GM18858 (cell line): ENCODE data around the gene ADGRV1.

Source experiments
- ATAC-seq: cut with Tn5 transposase; IDR thresholded peaks from one replicate; pipeline ENCODE4 v1.9.1; 2021; ENCODE audit not compliant: unreplicated experiment

The ADGRV1 gene

DNA sequence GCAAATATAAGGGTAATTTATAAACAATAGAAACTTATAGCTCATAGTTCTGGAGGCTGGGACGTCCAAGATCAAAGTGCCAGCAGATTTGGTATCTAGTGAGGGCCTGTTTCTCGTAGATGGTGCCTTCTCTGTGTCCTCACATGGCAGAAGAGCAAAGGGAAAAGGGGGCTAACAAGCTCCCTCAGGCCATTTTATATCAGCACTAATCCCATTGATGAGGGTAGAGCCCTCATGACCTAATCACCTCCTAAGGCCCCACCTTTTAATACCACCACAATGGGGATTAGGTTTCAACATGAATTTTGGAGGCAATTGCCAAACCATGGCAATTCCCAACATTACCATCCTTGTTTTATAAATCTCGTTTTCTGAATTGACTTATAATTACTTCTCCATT is 564.7 kb downstream of the ADGRV1 start:
- no peak for ATAC-seq

DNA sequence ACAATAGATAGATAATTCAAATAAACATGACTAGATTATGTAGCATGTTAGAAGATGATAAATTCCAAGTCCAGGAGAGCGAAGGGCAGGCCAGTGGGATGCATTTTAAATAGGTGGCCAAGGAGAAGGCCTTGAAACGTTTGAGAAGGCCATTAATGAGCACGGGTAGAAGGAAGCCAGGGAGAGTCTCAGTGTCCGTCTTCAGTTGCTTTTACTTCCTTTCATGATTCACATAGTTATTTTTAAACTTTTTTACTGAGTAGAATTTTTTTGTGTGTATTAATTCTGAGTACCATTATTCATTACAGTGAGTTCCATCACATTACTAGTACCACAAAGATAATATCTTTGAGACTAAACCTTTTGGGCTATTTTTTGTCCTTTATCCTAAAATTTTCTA is 565.3 kb downstream of the ADGRV1 start:
- no peak for ATAC-seq

DNA sequence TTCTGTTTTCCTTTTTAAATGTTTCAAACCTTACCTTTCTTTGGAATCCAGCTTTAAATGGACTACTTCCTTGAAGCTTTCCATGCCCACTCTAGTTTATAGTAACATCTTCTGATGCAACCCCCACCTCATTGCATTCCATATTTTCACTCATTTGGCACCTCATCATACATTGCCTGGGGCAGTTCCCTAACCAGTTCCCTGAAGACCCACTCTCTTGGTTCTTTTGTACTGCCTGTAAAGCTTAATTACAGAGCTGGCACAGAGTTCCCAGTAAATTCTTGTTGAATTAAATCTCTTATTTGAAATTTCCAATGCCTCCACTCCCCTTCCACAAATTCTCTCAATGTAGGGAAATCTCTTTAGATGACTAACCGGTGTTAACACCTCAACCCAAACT is 567.3 kb downstream of the ADGRV1 start:
- no peak for ATAC-seq

- no peak for ATAC-seq
These were observed 567.9 kb downstream of the ADGRV1 start for GRCh38 chr5:91126448-91126847.

GRCh38 chr5:91126888-91127287 is 568.3 kb downstream of the ADGRV1 start:
- ATAC-seq: no peak

GRCh38 chr5:91127456-91128081 is 569.0 kb downstream of the ADGRV1 start:
- no peak for ATAC-seq

DNA sequence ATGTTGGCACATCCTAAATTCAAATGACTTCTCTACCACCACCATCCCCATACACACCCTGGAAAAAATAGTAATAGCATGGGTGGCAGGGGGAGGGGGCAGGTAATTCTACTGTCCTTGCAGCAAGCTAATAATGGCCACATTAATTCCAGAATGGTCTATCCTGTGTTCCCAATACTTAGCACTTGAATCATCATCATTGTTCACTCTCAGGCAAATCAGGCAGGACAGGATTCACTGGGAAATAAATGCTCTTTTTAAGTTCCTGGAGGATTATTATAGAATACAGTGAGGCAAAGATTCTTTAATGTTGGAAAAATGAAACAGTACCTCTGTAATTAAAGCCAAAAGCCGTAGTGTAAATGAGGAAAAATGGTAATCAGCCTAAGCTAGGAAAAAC is 570.0 kb downstream of the ADGRV1 start:
- no peak for ATAC-seq

GRCh38 chr5:91129748-91130147 is 571.2 kb downstream of the ADGRV1 start:
- no peak for ATAC-seq

- ATAC-seq: no peak
These were observed 572.2 kb downstream of the ADGRV1 start for GRCh38 chr5:91130759-91131158.

DNA sequence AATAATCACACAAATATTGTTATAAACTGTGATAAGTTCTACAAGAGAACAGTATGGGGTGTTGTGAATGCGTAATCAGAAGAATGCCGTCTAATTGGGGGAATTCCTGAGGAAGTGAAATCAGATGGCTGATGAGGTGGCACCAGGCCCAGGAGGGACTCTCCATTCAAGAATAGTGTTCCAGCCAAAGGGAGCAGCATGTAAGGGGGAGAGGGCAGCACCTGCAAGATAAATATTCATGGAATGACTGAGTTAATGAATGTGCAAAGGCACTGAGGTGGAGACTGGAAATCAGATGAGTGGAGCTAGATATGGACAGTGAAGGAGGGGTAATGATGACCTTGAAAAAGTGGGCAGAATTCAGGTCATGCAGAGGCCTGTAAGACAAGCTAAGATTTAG is 574.0 kb downstream of the ADGRV1 start:
- ATAC-seq: no peak

- no peak for ATAC-seq
These were observed 574.6 kb downstream of the ADGRV1 start for GRCh38 chr5:91133183-91133582.

DNA sequence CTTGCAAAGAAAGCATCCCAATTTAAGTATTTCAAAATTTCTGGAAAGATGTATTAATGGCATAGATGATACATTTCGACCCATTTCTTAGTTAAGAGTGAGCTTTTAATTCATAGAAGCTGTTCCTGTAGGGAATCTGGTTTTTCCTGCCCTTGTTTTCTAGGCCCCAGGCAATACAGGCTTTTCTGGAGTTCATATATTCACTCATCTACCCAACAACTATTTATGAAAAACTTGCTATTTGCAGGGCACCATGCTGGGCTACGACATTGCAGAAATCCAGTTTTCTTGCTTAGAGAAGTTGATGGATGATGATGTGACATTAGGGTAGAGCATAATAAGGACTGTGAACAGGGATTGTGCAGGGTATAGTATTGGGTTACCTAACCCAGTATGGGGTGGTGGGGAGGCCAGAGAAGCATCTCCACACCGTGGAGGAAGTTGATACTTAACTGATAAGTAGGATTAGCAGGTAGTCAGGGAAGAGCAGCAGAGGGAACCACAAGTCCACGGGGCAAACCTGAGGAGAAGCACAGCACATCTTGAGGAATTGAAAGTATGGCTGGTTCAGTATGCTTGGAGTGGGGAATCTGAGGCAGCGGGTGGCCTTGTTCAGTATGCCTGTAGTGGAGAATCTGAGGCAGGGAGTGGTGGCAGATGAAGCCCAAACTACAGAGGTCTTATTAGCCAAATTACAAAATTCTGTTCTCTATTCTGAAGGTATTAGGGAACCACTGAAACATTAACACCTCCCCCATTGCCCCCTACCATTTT is 577.1 kb downstream of the ADGRV1 start:
- ATAC-seq: no peak

- ATAC-seq: no peak
These were observed 577.7 kb downstream of the ADGRV1 start for GRCh38 chr5:91136271-91136670.

- no peak for ATAC-seq
These were observed 579.0 kb downstream of the ADGRV1 start for GRCh38 chr5:91137647-91138046.

GRCh38 chr5:91139572-91140200 is 581.1 kb downstream of the ADGRV1 start:
- peak; percentile 36 for ATAC-seq

- no peak for ATAC-seq
These were observed 582.1 kb downstream of the ADGRV1 start for GRCh38 chr5:91140657-91141056.

GRCh38 chr5:91141642-91142041 is 583.0 kb downstream of the ADGRV1 start:
- ATAC-seq: no peak

GRCh38 chr5:91142386-91142785 is 583.8 kb downstream of the ADGRV1 start:
- no peak for ATAC-seq

- ATAC-seq: no peak
These were observed 584.2 kb downstream of the ADGRV1 start for GRCh38 chr5:91142819-91143218.

GRCh38 chr5:91143840-91144239 is 585.2 kb downstream of the ADGRV1 start:
- no peak for ATAC-seq

- ATAC-seq: no peak
These were observed 586.1 kb downstream of the ADGRV1 start for GRCh38 chr5:91144491-91145332.

GRCh38 chr5:91145333-91145620 is 586.7 kb downstream of the ADGRV1 start:
- no peak for ATAC-seq
